K562 (cell line): ENCODE data around the gene TOM1L1. TPM values are rescaled to one million over a fixed set of nuclear protein-coding genes. Genes with fewer than 3 reads are reported as not detected.

Experiments used
- ATAC-seq: fragments of 200-7000 bp; cut with Tn5 transposase; 3 replicates; pipeline ENCODE4 v1.9.1; 2020; ENCODE audit warnings: moderate library complexity
- BruUV-seq: library from RNA; stranded (reverse); fragments of 400-500 nt; replicated peaks from 2 replicates; lab custom pipeline; 2021; lab: Mats Ljungman, UMichigan
- CTCF ChIA-PET: fragments of 300-600 bp; formaldehyde crosslinking; extraction: SDS; loops from one replicate; lab custom pipeline; 2021; ENCODE audit warnings: low intra/inter-chr PET ratio; lab: Yijun Ruan, JAX
- POLR2A ChIA-PET: fragments of 300-600, 350-650 bp; sonication (Branson Sonifier 250); formaldehyde crosslinking; extraction: SDS; loops from one replicate; lab custom pipeline; 2021; ENCODE audit warnings: antibody characterized with exemption, inconsistent platforms; lab: Yijun Ruan, JAX
- DNase-seq, 4 experiments: peaks; one replicate each; pipeline versions ENCODE4 v3.0.0 to v3.0.0-alpha.2; 2011 to 2018; ENCODE audit warnings: low spot score in 3 of 4, mixed read lengths in 3 of 4; ENCODE audit errors: extremely low read depth in 1 of 4
- FAIRE-seq: peaks from 2 replicates; lab custom pipeline; 2011; peaks lifted over from hg19 to GRCh38; lab: Jason Lieb, UNC
- H2AFZ ChIP-seq: 2 replicates; pipeline ENCODE4 v1.6.0; 2011; ENCODE audit warnings: low read depth, low read length, control low read depth, inconsistent platforms
- H3K27ac ChIP-seq: fragments of 200-600 bp; 3 replicates; pipeline ENCODE4 v1.8.0; 2011; ENCODE audit warnings: low read depth, mild to moderate bottlenecking, control low read depth, inconsistent platforms, low read length, moderate library complexity, mixed read lengths; ENCODE audit errors: extremely low read depth
- H3K27me3 ChIP-seq, 2 experiments: fragments of 300-600 bp in 1 of 2; 2 replicates in 1 of 2; 3 replicates in 1 of 2; pipeline versions ENCODE4 v1.6.0 to v1.8.0; 2011; ENCODE audit warnings: inconsistent platforms in 2 of 2, low read length in 2 of 2, mild to moderate bottlenecking in 1 of 2, mixed read lengths in 1 of 2, moderate library complexity in 1 of 2; ENCODE audit not compliant: control insufficient read depth in 2 of 2, insufficient read depth in 2 of 2
- H3K36me3 ChIP-seq: fragments of 300-600 bp; 3 replicates; pipeline ENCODE4 v1.8.0; 2011; ENCODE audit warnings: mild to moderate bottlenecking, low read length, inconsistent platforms; ENCODE audit not compliant: control insufficient read depth, insufficient read depth
- H3K4me1 ChIP-seq, 2 experiments: fragments of 200-600 bp in 1 of 2; replicated peaks in 1 of 2; 2 replicates in 1 of 2; 3 replicates in 1 of 2; pipeline versions ENCODE4 v1.5.1 to v1.8.0; 2011; ENCODE audit warnings: inconsistent platforms in 2 of 2, low read length in 2 of 2, mild to moderate bottlenecking in 1 of 2, mixed read lengths in 1 of 2, moderate library complexity in 1 of 2; ENCODE audit not compliant: control insufficient read depth in 2 of 2, insufficient read depth in 2 of 2
- H3K4me2 ChIP-seq: 2 replicates; pipeline ENCODE4 v1.6.1; 2011; ENCODE audit warnings: low read length, control low read depth, inconsistent platforms, mixed read lengths; ENCODE audit not compliant: insufficient read depth
- H3K4me3 ChIP-seq: fragments of 200-600 bp; sonication (generic), shearing (Covaris generic); 2 replicates; pipeline ENCODE4 v1.5.1; 2016; ENCODE audit warnings: control low read depth, inconsistent platforms
- H3K79me2 ChIP-seq: fragments of 200-600 bp; 3 replicates; pipeline ENCODE4 v1.8.0; 2011; ENCODE audit warnings: low read length, inconsistent platforms; ENCODE audit not compliant: control insufficient read depth, insufficient read depth
- H3K9ac ChIP-seq, 2 experiments: 2 replicates each; pipeline versions ENCODE4 v1.6.0 to v1.6.1; 2011; ENCODE audit warnings: low read depth in 2 of 2, low read length in 2 of 2, control low read depth in 1 of 2, inconsistent platforms in 1 of 2, mild to moderate bottlenecking in 1 of 2, mixed read lengths in 1 of 2; ENCODE audit not compliant: insufficient read depth in 1 of 2
- H3K9me1 ChIP-seq: one replicate; pipeline ENCODE4 v1.6.0; 2011; ENCODE audit warnings: inconsistent platforms, mild to moderate bottlenecking, low read length, moderate library complexity; ENCODE audit not compliant: control insufficient read depth, insufficient read depth
- H3K9me3 ChIP-seq: replicated peaks from 2 replicates; pipeline ENCODE4 v1.5.1; 2011; ENCODE audit warnings: low read depth, low read length, inconsistent platforms; ENCODE audit not compliant: control insufficient read depth, insufficient read depth
- H4K20me1 ChIP-seq: replicated peaks from 2 replicates; pipeline ENCODE4 v1.6.1; 2011; ENCODE audit warnings: low read length, inconsistent platforms, mixed read lengths; ENCODE audit not compliant: control insufficient read depth, insufficient read depth
- BRCA1 ChIP-seq, 2 experiments: fragments of 450-650 bp in 1 of 2; sonication (generic) in 1 of 2; formaldehyde crosslinking in 1 of 2; IDR thresholded peaks; 2 replicates each; pipeline versions ENCODE4 v1.5.0 to v1.6.1; 2017 to 2020; ENCODE audit warnings: mild to moderate bottlenecking in 1 of 2, missing genetic modification reagents in 1 of 2
- DACH1 ChIP-seq: fragments of 450-650 bp; IDR thresholded peaks from 2 replicates; pipeline ENCODE4 v1.6.1; 2018; ENCODE audit not compliant: partially characterized antibody
- DMBX1 ChIP-seq: fragments of 250-450 bp; sonication (Bioruptor Pico); IDR thresholded peaks from 2 replicates; pipeline ENCODE4 v1.8.0; 2022; ENCODE audit warnings: inconsistent platforms, mild to moderate bottlenecking, moderate library complexity, borderline replicate concordance
- ETS2 ChIP-seq: IDR thresholded peaks from 2 replicates; pipeline ENCODE4 v1.6.1; 2016; ENCODE audit warnings: borderline replicate concordance, missing genetic modification characterization, mild to moderate bottlenecking, moderate library complexity, missing compliant biosample characterization; ENCODE audit not compliant: poor library complexity, severe bottlenecking
- HSF4 ChIP-seq: fragments of 250-450 bp; sonication (Bioruptor Pico); IDR thresholded peaks from 2 replicates; pipeline ENCODE4 v2.1.2; 2022; ENCODE audit warnings: mild to moderate bottlenecking, moderate library complexity, borderline replicate concordance
- JUND ChIP-seq, 2 experiments: IDR thresholded peaks; 2 replicates in 1 of 2; 3 replicates in 1 of 2; pipeline ENCODE4 v1.6.1; 2011; ENCODE audit warnings: borderline replicate concordance in 2 of 2, low read depth in 2 of 2, low read length in 2 of 2, improper control_type of control experiment in 1 of 2, missing biosample characterization in 1 of 2, missing genetic modification characterization in 1 of 2, missing genetic modification reagents in 1 of 2
- RAD21 ChIP-seq, 2 experiments: fragments of 250-450 bp in 1 of 2; fragments of 450-650 bp in 1 of 2; sonication (Bioruptor Pico) in 1 of 2; formaldehyde crosslinking in 1 of 2; IDR thresholded peaks in 1 of 2; conservative IDR thresholded peaks in 1 of 2; 2 replicates each; pipeline versions ENCODE4 v1.4.0 to v1.8.0; 2020 to 2022; ENCODE audit warnings: mild to moderate bottlenecking in 2 of 2, moderate library complexity in 1 of 2
- TCF7 ChIP-seq: sonication (generic); IDR thresholded peaks from 2 replicates; pipeline ENCODE4 v1.6.1; 2016; ENCODE audit warnings: antibody characterized with exemption, borderline replicate concordance
- WGBS: fragments of 100-300 bp; shearing (Covaris generic); methylation state at CpG from one replicate; pipeline ENCODE4 v1.1.6; 2016; ENCODE audit warnings: low coverage, mixed read lengths; ENCODE audit not compliant: insufficient coverage; ENCODE audit errors: missing lambda C conversion rate; 5-methylcytosine and 5-hydroxymethylcytosine counted together
- in situ Hi-C: fragments of 300-500 bp; cut with MboI; formaldehyde crosslinking; loops from 4 replicates; pipeline ENCODE4 v1.15.0; 2018; ENCODE audit warnings: inconsistent platforms, mixed read lengths
- intact Hi-C: fragments of 100-400 bp; cut with micrococcal nuclease; formaldehyde crosslinking; loops from 2 replicates; pipeline ENCODE4 v1.14.2; 2022
- polyA plus RNA-seq, 8 experiments: library from polyadenylated mRNA; depleted of rRNA in 4 of 8; stranded (reverse) in 5 of 8; unstranded in 3 of 8; fragments of >200 nt; fragmentation: Nextera tagmentation in 2 of 8; fragmentation: Illumina TruSeq in 1 of 8; extraction: Ambion mirVana in 2 of 8; extraction: Trizol in 1 of 8; gene quantifications; 2 replicates each; pipeline versions ENCODE4 v1.2.1 to v1.2.3, GENCODE V29; 2011 to 2014; ENCODE audit warnings: inconsistent platforms in 1 of 8, missing spikeins in 1 of 8
- total RNA-seq, 7 experiments: library from RNA; depleted of rRNA in 6 of 7; stranded (reverse); fragments of >200 nt in 6 of 7; fragmentation: Illumina TruSeq in 2 of 7; extraction: Trizol in 2 of 7; gene quantifications; 2 replicates each; pipeline versions ENCODE4 v1.2.1 to v1.2.3, GENCODE V29; 2011 to 2021; ENCODE audit warnings: low replicate concordance in 1 of 7
- TF ChIP-seq, protein P1 (sequence below): fragments of 450-650 bp; formaldehyde crosslinking; IDR thresholded peaks from 2 replicates; pipeline ENCODE4 v1.4.0; 2022; ENCODE audit warnings: missing genetic modification characterization
- TF ChIP-seq, protein P2 (sequence below), 2 experiments: fragments of 450-650 bp in 1 of 2; sonication (generic) in 1 of 2; formaldehyde crosslinking in 1 of 2; IDR thresholded peaks in 1 of 2; conservative IDR thresholded peaks in 1 of 2; 2 replicates each; pipeline versions ENCODE4 v1.6.1 to v1.8.1; 2016 to 2023; ENCODE audit warnings: mild to moderate bottlenecking in 2 of 2, moderate library complexity in 2 of 2, inconsistent platforms in 1 of 2, missing genetic modification reagents in 1 of 2
- TF ChIP-seq, protein P3 (sequence below): fragments of 450-650 bp; formaldehyde crosslinking; IDR thresholded peaks from 2 replicates; pipeline ENCODE4 v1.4.0; 2020; ENCODE audit warnings: mild to moderate bottlenecking, moderate library complexity
- TF ChIP-seq, protein P4 (sequence below): fragments of 200-800 bp; sonication (Bioruptor generic); IDR thresholded peaks from 2 replicates; pipeline ENCODE4 v1.6.1; 2017; ENCODE audit warnings: missing genetic modification characterization, missing compliant biosample characterization

Gene TOM1L1
- total and polyA plus RNA-seq, 9 of the 15 experiments (the other 6 are each of a cell fraction or from before 2014, with no cell fraction given), result 21.3 to 74.3 (median 31.0) TPM

DNA sequence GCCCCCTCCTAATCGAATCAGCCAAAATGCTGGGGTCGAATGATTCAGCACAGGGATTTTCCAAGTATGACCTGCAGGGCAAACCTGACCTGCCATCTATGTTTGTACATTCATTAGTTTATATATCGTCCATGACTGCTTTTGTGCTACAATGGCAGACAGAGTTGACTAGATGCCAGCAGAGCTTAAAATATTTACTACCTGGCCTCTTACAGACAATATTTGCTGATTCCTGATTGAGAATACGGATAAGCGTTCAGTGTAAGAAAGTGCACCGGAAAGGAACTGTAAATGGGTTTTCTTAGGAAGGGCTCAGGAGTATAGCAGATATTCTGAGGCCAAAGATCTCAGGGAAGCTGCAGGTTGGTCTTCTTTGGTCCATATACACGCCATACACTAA lies 11.7 kb upstream of the TOM1L1 start (continued):
- no peak for TF ChIP-seq TCF7

DNA sequence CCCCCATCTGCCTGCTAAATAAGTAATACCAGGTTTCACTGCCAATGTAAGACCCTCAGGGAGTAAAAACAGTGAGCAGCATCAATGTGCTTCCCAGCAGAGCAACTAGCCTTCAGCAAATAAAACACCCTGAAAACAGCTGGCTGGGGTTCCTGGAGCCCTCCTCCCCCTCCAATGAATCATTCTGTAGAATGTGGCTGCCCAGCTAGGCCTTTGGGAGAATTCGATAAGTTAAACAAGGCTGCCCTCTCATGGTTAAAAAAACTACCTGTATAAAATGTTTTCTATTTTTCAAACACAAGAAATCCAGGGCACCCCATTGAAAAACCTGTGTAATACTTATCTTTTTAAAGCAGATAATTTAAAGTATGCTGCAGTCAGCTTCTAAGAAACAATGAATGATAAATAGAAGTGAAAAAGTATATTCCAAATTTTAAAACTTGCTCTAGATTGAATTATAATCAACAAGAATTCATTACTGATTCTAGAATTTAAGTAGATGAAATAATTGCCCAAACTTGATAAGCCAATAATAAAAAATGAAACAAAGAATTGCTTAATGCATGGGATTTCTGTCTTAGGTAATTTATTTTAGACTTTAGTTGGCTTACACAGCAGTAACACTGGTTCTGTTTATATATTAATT lies 9.4 kb upstream of the TOM1L1 start:
- no peaks in the 10 kb centered on the region; a peak in 3 of 5 replicates for H3K4me1 ChIP-seq
- peak; percentile 69 for FAIRE-seq
- no peak for TF ChIP-seq HSF4
- TF ChIP-seq, protein P1, sequence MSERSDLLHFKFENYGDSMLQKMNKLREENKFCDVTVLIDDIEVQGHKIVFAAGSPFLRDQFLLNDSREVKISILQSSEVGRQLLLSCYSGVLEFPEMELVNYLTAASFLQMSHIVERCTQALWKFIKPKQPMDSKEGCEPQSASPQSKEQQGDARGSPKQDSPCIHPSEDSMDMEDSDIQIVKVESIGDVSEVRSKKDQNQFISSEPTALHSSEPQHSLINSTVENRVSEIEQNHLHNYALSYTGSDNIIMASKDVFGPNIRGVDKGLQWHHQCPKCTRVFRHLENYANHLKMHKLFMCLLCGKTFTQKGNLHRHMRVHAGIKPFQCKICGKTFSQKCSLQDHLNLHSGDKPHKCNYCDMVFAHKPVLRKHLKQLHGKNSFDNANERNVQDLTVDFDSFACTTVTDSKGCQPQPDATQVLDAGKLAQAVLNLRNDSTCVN (CRISPR knock-in tag), result no peak
- TF ChIP-seq JUND (IDR thresholded peaks at IDR 0.05; ENCODE audit: borderline replicate concordance, low read depth, low read length), result peak; percentile 83
- peak; percentile 49; the same call in 1 of the 3 replicates for TF ChIP-seq JUND (tag; IDR thresholded peaks at IDR 0.05; ENCODE audit: borderline replicate concordance, low read depth, low read length)
- TF ChIP-seq ETS2 (tag), result no peak
- TF ChIP-seq DACH1, result peak; percentile 58
- peak; percentile 91 to 92 for TF ChIP-seq RAD21 (CRISPR knock-in tag; conservative IDR thresholded peaks at IDR 0.05 in 1 of 2, IDR thresholded peaks at IDR 0.05 in 1 of 2)
- TF ChIP-seq, protein P2, sequence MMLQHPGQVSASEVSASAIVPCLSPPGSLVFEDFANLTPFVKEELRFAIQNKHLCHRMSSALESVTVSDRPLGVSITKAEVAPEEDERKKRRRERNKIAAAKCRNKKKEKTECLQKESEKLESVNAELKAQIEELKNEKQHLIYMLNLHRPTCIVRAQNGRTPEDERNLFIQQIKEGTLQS (IDR thresholded peaks at IDR 0.05), result peak; percentile 39; the same call in 1 of the 2 replicates
- TF ChIP-seq, protein P2 (CRISPR knock-in tag; conservative IDR thresholded peaks at IDR 0.05), result no peak
- no peak for TF ChIP-seq BRCA1 (IDR thresholded peaks at IDR 0.05)
- TF ChIP-seq BRCA1 (CRISPR knock-in tag; IDR thresholded peaks at IDR 0.05), result no peak
- TF ChIP-seq, protein P3, sequence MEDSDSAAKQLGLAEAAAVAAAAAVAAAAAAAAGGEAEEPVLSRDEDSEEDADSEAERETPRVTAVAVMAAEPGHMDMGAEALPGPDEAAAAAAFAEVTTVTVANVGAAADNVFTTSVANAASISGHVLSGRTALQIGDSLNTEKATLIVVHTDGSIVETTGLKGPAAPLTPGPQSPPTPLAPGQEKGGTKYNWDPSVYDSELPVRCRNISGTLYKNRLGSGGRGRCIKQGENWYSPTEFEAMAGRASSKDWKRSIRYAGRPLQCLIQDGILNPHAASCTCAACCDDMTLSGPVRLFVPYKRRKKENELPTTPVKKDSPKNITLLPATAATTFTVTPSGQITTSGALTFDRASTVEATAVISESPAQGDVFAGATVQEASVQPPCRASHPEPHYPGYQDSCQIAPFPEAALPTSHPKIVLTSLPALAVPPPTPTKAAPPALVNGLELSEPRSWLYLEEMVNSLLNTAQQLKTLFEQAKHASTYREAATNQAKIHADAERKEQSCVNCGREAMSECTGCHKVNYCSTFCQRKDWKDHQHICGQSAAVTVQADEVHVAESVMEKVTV (CRISPR knock-in tag), result peak; percentile 78
- TF ChIP-seq DMBX1 (CRISPR knock-in tag), result no peak
- TF ChIP-seq, protein P4, sequence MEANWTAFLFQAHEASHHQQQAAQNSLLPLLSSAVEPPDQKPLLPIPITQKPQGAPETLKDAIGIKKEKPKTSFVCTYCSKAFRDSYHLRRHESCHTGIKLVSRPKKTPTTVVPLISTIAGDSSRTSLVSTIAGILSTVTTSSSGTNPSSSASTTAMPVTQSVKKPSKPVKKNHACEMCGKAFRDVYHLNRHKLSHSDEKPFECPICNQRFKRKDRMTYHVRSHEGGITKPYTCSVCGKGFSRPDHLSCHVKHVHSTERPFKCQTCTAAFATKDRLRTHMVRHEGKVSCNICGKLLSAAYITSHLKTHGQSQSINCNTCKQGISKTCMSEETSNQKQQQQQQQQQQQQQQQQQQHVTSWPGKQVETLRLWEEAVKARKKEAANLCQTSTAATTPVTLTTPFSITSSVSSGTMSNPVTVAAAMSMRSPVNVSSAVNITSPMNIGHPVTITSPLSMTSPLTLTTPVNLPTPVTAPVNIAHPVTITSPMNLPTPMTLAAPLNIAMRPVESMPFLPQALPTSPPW, result peak; percentile 62

More for the DNA sequence above, 9.4 kb upstream of the TOM1L1 start:
- Histone ChIP-seq H3K27me3 (no peaks in the 10 kb centered on the region), H3K79me2 (no peaks in the 10 kb centered on the region), H3K27ac (no peak overlapping the region), H4K20me1 (no peaks in the 10 kb centered on the region), H3K9me3 (no peaks in the 10 kb centered on the region), H3K4me2 (no peak overlapping the region), H3K36me3 (no peaks in the 10 kb centered on the region), H3K4me3 (no peak overlapping the region), H3K9me1 (no peaks in the 10 kb centered on the region), H2AFZ (no peak overlapping the region), H3K9ac (no peak overlapping the region)
- DNase-seq (peak; percentile 72 to 77 (median 74)), ATAC-seq (peak; percentile 96)
- in situ Hi-C loops (no loop called here), intact Hi-C loops (loop anchor here (5.0 kb wide), 1 partner anchor 134 kb away; no protein-coding TSS in a partner anchor)
- ChIA-PET POLR2A (no interaction called here), CTCF (interaction anchor here (0.6 to 0.7 kb wide), 3 partner anchors 181 to 1859 kb away, joined by 3 to 4 read pairs (median 3); no protein-coding TSS in a partner anchor)
- 0% methylated on average over 1 of the region's 1 CpG for WGBS
- BruUV-seq, result no TSS peak
